HG03108 (cell line): ENCODE measurements around the gene ERCC6L.

Experiments
- ATAC-seq: cut with Tn5 transposase; IDR thresholded peaks from one replicate; pipeline ENCODE4 v1.9.1; 2021; ENCODE audit warnings: moderate library complexity; ENCODE audit not compliant: unreplicated experiment

Gene ERCC6L

GRCh38 chrX:72238721-72239475 lies at the start of gene ERCC6L:
ERCC6L (minus strand) TSS chrX:72239027; CDS start chrX:72238911, 116 bp downstream.
- ATAC-seq = peak; percentile 94

GRCh38 chrX:72282302-72282701 lies 43.5 kb upstream of the ERCC6L start:
- no peak for ATAC-seq

- no peak for ATAC-seq
These were observed 41.6 kb upstream of the ERCC6L start for GRCh38 chrX:72280321-72280845.

- no peak for ATAC-seq
These were observed 37.7 kb upstream of the ERCC6L start for GRCh38 chrX:72276478-72276953.

GRCh38 chrX:72274526-72274925 lies 35.7 kb upstream of the ERCC6L start:
- no peak for ATAC-seq

- no peak for ATAC-seq
These were observed 34.9 kb upstream of the ERCC6L start for GRCh38 chrX:72273718-72274117.

GRCh38 chrX:72272868-72273267 lies 34.0 kb upstream of the ERCC6L start:
- ATAC-seq = no peak

GRCh38 chrX:72271812-72272211 lies 33.0 kb upstream of the ERCC6L start:
- ATAC-seq = no peak

- ATAC-seq = no peak
These were observed 32.4 kb upstream of the ERCC6L start for GRCh38 chrX:72271091-72271788.

GRCh38 chrX:72270316-72270866 lies 31.6 kb upstream of the ERCC6L start:
- ATAC-seq = no peak

- no peak for ATAC-seq
These were observed 30.9 kb upstream of the ERCC6L start for GRCh38 chrX:72269671-72270251.

- no peak for ATAC-seq
These were observed 30.0 kb upstream of the ERCC6L start for GRCh38 chrX:72268597-72269365.

- ATAC-seq = no peak
These were observed 26.4 kb upstream of the ERCC6L start for GRCh38 chrX:72265263-72265662.

- no peak for ATAC-seq
These were observed 23.2 kb upstream of the ERCC6L start for GRCh38 chrX:72262077-72262476.

GRCh38 chrX:72260448-72260847 lies 21.6 kb upstream of the ERCC6L start:
- ATAC-seq = no peak

GRCh38 chrX:72258174-72258573 lies 19.3 kb upstream of the ERCC6L start:
- ATAC-seq = no peak

GRCh38 chrX:72255864-72256263 lies 17.0 kb upstream of the ERCC6L start:
- ATAC-seq = no peak

- no peak for ATAC-seq
These were observed 16.6 kb upstream of the ERCC6L start for GRCh38 chrX:72255445-72255844.

GRCh38 chrX:72254816-72255215 lies 16.0 kb upstream of the ERCC6L start:
- no peak for ATAC-seq

GRCh38 chrX:72253686-72254085 lies 14.9 kb upstream of the ERCC6L start:
- ATAC-seq = no peak
